Transverse colon (tissue), 4 donors: ENCODE measurements around the gene PRKAR2A.

Experiments used
- CTCF ChIP-seq, 5 experiments: fragments of 200-600 bp in 3 of 5; fragments of 450-650 bp in 2 of 5; sonication (generic) in 3 of 5; IDR thresholded peaks; 1 replicate in 2 of 5; 2 replicates in 3 of 5; pipeline ENCODE4 v1.5.1; 2016 to 2017; ENCODE audit warnings: antibody characterized with exemption in 5 of 5, inconsistent platforms in 3 of 5, mild to moderate bottlenecking in 2 of 5, moderate library complexity in 1 of 5
- EP300 ChIP-seq: sonication (generic); formaldehyde crosslinking; IDR thresholded peaks from one replicate; pipeline ENCODE4 v1.6.1; 2017; ENCODE audit warnings: antibody characterized with exemption, low read depth
- POLR2AphosphoS5 ChIP-seq, 3 donors: sonication (generic); formaldehyde crosslinking; IDR thresholded peaks; one replicate each; pipeline ENCODE4 v1.6.1; 2016; ENCODE audit warnings: antibody characterized with exemption in 3 of 3

DNA sequence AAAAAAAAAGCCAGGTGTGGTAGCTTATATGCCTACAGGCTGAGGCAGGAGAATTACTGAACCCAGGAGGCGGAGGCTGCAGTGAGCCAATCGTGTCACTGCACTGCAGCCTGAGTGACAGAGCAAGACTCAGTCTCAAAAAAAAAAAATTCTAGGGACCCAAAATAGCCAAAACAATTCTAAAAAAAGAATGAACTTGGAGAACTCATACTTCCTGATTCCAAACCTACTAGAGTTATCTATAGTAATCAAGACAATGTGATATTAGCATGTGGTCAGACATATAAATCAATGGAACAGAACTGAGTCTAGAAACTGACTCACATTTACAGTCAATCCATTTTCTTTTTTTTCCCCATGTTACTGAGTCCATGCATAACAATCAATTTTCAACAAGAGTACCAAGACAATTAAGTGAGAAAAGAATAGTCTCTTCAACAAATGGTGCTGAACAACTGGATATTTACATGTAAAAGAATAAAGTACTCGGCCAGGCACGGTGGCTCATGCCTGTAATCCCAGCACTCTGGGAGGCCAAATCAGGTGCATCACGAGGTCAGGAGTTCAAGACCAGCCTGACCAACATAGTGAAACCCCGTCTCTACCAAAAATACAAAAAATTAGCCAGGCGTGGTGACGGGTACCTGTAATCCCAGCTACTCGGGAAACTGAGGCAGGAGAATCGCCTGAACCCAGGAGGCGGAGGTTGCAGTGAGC lies 11.9 kb downstream of the PRKAR2A start:
- TF ChIP-seq POLR2AphosphoS5 (IDR thresholded peaks at IDR 0.05) (no peak), CTCF (IDR thresholded peaks at IDR 0.05) (no peak), EP300 (no peak)
